Fibroblast of mammary gland (primary cell): ENCODE results near the gene ZNF500.

Experiments
- DNase-seq: peaks from one replicate; pipeline ENCODE4 v3.0.0-alpha.2; 2010; ENCODE audit warnings: low read depth
- H3K4me3 ChIP-seq: 2 replicates; pipeline ENCODE4 v1.5.1; 2011; ENCODE audit warnings: low read depth, mild to moderate bottlenecking, low read length, moderate library complexity; ENCODE audit not compliant: control insufficient read depth
- TF ChIP-seq, protein P1 (sequence below): conservative IDR thresholded peaks from 2 replicates; pipeline ENCODE4 v1.5.1; 2011; ENCODE audit warnings: low read depth, low read length, inconsistent platforms; ENCODE audit not compliant: control insufficient read depth, insufficient read depth

ZNF500 gene

GRCh38 chr16:4709481-4709880, 57.5 kb downstream of the ZNF500 start:
- DNase-seq: peak; percentile 58
- TF ChIP-seq, protein P1, sequence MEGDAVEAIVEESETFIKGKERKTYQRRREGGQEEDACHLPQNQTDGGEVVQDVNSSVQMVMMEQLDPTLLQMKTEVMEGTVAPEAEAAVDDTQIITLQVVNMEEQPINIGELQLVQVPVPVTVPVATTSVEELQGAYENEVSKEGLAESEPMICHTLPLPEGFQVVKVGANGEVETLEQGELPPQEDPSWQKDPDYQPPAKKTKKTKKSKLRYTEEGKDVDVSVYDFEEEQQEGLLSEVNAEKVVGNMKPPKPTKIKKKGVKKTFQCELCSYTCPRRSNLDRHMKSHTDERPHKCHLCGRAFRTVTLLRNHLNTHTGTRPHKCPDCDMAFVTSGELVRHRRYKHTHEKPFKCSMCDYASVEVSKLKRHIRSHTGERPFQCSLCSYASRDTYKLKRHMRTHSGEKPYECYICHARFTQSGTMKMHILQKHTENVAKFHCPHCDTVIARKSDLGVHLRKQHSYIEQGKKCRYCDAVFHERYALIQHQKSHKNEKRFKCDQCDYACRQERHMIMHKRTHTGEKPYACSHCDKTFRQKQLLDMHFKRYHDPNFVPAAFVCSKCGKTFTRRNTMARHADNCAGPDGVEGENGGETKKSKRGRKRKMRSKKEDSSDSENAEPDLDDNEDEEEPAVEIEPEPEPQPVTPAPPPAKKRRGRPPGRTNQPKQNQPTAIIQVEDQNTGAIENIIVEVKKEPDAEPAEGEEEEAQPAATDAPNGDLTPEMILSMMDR: no peak
- no peak overlapping the region for H3K4me3 ChIP-seq

- DNase-seq: no peak
- no peak overlapping the region for H3K4me3 ChIP-seq
- TF ChIP-seq, protein P1: no peak
Observed at GRCh38 chr16:4706871-4707270, 60.1 kb downstream of the ZNF500 start.

DNA sequence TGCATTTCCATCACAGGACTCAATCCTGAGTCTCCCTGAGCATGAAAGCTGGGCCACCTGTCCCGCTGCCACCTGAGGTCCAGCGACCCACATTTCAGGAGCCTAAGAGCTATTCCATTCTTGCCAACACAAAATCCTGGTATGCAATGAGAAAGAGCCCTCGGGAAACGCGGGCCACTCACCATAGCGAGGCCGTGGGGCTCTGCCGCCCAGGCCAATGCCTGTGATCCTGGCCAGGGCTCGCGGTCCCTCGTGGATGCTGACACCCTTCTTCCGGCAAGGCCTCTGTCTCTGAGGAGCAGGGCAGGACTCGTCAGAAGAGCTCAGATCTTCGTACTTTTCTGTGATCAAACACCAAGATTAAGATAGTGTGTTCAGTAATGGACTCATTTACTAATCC, 62.0 kb downstream of the ZNF500 start:
- TF ChIP-seq, protein P1: no peak
- H3K4me3 ChIP-seq: no peak overlapping the region
- DNase-seq: no peak

DNA sequence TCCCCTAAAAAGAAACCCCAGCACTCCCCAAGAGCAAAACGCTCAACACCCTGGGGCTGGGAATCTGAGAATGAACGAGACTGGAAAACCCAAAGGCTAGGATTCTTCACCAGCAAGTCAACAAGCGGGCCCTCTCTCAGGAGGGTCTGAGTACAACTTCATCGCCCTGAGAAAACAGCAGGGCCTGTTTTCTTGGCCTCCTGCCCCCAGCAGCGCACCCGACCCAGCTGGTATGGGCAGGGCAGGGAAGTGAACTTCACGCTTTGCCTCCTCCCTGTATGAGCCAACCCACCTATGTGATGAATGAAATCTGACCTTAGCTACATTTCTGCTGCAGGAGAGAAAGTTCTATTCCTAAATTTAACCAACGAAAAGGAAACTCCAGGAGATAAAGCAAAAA, 62.5 kb downstream of the ZNF500 start:
- H3K4me3 ChIP-seq: no peak overlapping the region
- DNase-seq: no peak
- TF ChIP-seq, protein P1: no peak

DNA sequence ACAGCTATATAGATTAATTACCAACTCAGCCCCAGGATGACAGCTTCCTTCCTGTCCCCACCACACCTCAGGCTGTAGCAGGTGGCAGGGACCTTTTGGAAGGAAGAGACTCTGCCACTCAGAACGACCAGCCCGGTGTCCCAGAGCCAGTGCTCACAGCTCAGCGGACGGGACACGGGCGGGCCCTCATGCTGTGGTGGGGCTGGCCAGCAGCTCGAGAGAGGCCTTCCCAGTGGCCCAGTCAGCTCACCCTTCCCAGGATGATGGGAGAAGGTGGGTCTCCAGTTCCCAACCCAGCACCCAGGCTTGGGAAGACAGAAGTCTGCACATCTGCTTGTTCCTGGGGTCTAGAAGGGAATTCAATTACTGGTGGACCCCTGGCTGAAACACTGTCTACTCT, 63.1 kb downstream of the ZNF500 start:
- TF ChIP-seq, protein P1: no peak
- no peak for DNase-seq
- H3K4me3 ChIP-seq: no peak overlapping the region

- DNase-seq: no peak
- no peak overlapping the region for H3K4me3 ChIP-seq
- TF ChIP-seq, protein P1: no peak
Observed at GRCh38 chr16:4702466-4702808, 64.5 kb downstream of the ZNF500 start.

GRCh38 chr16:4701791-4702465, 65.0 kb downstream of the ZNF500 start:
- TF ChIP-seq, protein P1: no peak

More at GRCh38 chr16:4701791-4702465, 65.0 kb downstream of the ZNF500 start:
- no peak overlapping the region for H3K4me3 ChIP-seq
- no peak for DNase-seq
